NCI-H2029 (cell line): Measurements from ENCODE around the gene ZNF816.
"Not testable (repeated sequence)": the region's sequence is repeated elsewhere in the genome, so short reads cannot be mapped to it uniquely, and the experiment has no call there.

Experiments
- DNase-seq: peaks from one replicate; lab custom pipeline; 2025; lab: John Stamatoyannopoulos, UW

The ZNF816 gene

GRCh38 chr19:52962394-52963246 is at the start of gene ZNF816:
Gene ZNF816, minus strand, starts transcription at chr19:52962881. Its CDS starts 6,792 bp downstream, at chr19:52956089.
- DNase-seq = peak; percentile 87

- DNase-seq = no peak
Observed at GRCh38 chr19:53012006-53012405, 49.3 kb upstream of the ZNF816 start.

- DNase-seq = no peak
Observed at GRCh38 chr19:53010494-53010893, 47.8 kb upstream of the ZNF816 start.

- DNase-seq = no peak
Observed at GRCh38 chr19:53008061-53008778, 45.5 kb upstream of the ZNF816 start.

DNA sequence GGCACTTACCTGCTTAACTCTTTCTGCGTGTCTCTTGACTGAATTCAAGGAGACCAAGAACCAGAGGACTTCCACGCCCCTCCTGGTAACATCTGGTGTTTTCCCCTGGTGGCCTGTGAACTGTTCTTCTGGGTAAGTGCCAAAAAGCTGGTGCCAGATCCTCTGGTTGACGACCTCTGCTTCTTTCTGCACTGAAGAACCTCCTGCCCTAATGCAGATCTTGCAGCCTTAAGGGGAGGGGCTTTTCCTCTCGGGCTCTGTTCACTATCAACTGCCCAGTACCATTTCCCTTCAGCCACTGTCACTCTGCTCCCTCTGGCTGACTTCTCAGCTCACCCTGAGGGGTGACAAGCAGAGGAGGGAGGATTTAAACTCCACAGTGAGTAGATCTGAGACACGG is 44.9 kb upstream of the ZNF816 start:
- DNase-seq = no peak

DNA sequence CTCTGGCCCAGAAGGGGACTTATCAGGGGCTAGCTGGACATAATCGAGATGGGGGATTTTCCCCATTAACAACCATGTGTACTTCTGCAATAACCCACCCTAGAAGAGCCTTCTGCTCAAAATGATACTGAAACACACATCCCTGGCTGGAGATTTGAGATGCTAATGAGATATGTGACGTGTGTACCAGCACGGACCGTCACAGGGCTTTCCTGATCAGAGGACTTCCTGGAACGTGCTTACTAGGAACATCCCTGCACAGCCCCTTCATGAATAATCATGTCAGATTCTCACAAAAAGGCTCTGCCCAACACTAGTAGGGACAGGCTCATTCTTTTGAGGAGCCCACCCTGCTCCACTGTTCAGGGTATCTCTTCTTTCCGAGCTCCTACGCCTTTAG is 44.5 kb upstream of the ZNF816 start:
- no peak for DNase-seq

DNA sequence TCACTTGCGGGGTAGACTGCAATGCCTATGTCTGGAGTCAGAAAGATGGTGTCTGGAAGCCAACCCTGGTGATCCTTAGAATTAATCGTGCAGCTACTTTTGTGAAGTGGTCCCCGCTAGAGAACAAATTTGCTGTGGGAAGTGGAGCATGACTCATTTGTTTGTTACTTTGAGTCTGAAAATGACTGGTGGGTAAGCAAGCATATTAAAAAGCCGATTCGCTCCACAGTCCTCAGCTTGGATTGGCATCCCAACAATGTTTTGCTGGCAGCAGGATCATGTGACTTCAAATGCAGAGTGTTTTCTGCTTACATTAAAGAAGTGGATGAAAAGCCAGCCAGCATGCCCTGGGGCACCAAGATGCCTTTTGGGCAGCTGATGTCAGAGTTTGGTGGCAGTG is 41.6 kb upstream of the ZNF816 start:
- no peak for DNase-seq

DNA sequence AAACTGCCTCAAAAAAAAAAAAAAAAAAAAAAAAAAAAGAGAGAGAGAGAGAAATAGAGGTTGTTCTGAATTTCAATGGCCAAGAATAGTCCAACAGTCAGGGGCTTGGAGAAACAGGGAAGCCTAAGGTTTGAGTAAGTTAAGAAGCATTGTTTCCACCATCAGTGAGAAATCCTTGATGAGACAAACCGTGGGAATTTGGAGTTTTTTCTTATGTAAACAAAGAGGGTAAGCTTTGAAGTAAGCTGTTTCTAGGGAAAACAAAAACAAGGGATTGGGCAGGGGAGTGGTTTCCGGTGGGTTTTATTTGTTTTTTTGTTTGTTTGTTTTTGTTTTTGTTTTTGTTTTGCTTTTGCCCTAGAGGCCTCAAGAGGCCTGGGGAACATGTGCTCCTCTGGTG is 39.8 kb upstream of the ZNF816 start:
- no peak for DNase-seq

DNA sequence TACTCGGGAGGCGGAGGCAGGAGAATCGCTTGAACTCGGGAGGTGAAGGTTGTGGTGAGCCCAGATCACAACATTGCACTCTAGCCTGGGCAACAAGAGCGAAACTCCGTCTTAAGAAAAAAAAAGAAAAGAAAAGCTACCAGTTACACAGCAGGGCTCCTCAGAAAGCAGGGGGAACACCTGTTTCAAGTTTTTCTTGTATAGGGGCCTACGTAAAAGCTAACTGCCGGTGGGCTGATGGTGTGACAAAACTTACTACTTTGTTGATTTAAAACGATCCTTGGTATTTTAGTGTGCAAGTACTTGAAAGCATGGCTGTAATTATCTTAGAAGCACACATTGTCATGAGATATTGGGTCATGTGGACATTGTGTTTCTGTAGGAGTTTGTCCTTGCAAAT is 35.3 kb upstream of the ZNF816 start:
- DNase-seq = no peak

DNA sequence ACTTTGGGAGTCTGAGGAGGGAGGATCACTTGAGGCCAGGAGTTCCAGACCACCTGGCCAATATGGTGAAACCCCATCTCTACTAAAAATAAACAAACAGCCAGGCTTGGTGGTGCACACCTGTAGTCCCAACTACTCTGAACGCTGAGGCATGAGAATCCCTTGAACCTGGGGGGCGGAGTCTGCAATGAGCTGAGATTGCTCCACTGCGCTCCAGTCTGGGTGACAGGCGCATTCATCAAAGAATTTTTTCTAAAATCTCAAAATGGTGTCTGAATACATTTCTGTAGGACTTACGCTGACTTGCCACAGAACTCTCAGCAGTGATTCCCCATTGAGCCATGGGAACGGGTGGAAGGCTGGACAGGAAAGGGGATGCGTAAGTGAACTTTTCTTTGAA is 33.0 kb upstream of the ZNF816 start:
- DNase-seq = no peak

DNA sequence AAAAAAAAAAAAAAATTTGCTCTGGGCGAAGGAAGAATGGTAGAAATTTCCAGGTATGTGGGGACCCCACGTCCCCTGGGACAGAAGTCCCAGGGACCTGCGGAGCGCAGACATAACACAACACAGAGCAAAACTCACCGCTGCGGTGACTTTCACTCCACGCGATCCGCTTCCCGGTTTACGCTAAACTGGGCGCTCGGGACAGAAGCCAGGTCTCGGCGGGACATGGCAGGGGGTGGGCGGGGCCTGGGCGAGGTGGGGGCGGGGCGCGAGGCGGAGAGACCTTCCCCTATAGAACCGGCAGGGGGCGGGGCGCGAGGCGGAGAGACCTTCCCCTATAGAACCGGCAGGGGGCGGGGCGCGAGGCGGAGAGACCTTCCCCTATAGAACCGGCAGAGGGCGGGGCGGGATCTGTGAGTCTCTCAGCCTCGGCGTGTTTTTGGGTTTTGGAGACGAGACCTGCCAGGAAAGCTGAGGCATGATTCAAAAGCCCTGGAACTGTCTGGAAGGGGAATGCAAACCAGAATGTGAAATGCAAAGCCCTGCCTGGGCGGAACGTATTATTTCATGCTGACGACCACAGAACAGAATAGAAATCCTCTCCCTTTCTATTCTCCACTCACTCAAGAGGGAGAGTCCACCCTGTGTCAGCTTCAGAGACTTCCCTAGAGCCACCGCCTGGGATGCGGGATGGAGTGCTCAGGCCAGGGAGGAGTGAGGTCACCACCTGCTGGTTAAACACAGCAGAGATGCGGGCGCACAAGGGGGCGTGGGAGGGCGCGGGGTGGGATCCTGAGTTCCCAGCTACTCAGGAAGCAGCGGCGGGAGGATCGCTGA is 30.9 kb upstream of the ZNF816 start:
- peak; percentile 48 for DNase-seq

- DNase-seq = no peak
Observed at GRCh38 chr19:52992109-52993004, 29.7 kb upstream of the ZNF816 start.

DNA sequence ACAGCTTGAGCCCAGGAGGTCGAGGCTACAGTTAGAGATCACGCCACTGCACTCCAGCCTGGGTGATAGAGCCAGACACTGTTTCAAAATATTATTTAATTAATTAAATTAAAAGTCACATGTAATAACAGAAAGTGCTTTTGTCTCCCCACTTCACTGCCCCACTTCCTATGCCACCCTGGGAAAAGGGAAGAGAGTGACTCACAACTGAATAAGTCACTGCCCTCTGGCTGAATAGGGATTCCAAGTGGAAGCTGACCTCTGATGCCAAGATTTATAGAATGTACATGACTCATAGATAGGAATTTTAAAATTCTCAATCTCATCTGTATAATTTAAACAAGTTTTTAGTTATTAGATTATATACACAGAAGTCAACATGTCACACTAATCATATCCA is 28.8 kb upstream of the ZNF816 start:
- no peak for DNase-seq

- no peak for DNase-seq
Observed at GRCh38 chr19:52990759-52991418, 28.2 kb upstream of the ZNF816 start.

- DNase-seq = no peak
Observed at GRCh38 chr19:52988506-52988905, 25.8 kb upstream of the ZNF816 start.

- DNase-seq = no peak
Observed at GRCh38 chr19:52987221-52987620, 24.5 kb upstream of the ZNF816 start.

DNA sequence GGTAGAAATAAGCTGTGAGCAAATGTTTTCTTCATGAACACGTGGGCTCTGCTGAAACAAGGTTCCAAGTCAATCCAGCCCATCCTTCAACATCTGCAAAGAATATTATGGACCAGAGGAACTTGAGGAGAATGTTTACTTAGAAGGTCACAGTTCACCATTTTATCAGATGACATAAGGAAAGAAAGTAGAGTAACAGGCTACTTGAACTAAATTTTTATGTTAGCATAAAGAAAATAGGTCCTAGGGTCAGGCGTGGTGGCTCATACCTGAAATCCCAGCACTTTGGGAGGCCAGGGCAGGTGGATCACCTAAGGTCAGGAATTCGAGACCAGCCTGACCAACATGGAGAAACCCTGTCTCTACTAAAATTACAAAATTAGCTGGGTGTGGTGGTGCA is 20.5 kb upstream of the ZNF816 start:
- DNase-seq = not testable (repeated sequence)

DNA sequence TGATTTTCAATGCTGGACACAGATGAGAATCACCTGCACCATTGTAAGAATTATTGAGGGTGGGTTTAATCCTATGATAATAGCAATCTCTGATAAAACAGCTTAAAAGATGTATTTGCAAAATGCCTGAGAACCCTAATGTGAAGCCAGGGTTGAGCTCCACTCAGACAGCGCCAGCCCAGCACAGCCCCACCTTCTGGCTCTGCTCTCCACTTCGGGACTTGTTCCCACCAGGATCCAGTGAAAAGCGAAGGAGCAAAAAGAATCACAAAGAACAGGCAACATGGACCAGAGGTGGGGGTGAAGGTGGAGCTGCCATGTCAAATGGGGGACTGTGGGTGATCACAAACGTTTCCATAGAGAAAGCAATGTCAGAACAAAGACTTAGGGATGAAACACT is 18.6 kb upstream of the ZNF816 start:
- DNase-seq = no peak

- DNase-seq = no peak
Observed at GRCh38 chr19:52967772-52968171, 5.1 kb upstream of the ZNF816 start.

DNA sequence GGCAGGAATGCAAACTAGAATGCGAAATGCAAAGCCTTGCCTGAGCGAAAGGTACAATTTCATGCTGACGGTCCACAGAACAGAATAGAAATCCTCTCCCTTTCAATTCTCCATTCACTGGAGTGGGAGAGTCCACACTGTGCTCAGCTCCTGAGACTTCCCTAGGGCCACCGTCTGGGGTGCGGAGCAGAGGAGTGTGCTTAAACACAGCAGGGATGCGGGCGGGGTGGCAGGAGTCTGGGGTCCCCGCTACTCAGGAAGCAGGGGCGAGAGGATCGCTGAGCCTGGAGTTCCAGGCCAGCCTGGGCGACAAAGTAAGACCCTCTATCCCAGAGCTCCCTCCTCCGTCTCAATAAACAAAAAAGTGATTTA is 552 bp upstream of the ZNF816 start:
- no peak for DNase-seq

GRCh38 chr19:52961981-52962380 is 700 bp downstream of the ZNF816 start:
- DNase-seq = no peak
